GM21717 (cell line): ENCODE data around the gene ST3GAL3.

Source experiments
- ATAC-seq: cut with Tn5 transposase; IDR thresholded peaks from one replicate; pipeline ENCODE4 v1.9.1; 2021; ENCODE audit warnings: mild to moderate bottlenecking, moderate library complexity; ENCODE audit not compliant: unreplicated experiment

The ST3GAL3 gene

DNA sequence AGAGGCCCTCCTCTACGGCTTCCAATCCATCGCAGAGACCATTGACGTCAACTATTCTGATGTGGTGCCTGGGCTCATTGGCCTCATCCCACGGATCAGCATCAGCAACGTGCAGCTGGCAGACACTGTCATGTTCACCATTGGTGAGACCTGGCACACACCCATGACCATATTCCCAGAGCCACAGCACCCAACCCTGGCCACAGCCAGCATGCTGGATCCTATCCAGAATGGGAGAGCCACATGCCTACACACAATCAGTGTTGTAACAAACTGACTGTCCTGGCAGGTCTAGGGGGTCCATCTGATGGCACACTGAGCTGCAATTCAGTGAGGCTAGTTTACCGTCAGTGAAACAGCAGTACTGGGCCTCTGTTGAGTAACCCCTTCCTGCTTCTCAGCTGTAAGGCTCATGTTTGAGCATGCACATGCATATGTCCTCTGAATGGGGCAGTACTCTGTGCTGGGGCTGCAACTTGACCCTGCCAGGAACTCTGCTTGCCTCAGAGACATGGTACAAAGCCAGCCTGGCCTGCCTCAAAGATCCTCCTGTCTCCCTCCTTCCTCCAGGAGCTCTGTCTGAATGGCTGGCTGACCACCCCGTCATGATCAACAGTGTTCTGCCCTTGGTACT, 250.2 kb downstream of the ST3GAL3 start:
- ATAC-seq: no peak

DNA sequence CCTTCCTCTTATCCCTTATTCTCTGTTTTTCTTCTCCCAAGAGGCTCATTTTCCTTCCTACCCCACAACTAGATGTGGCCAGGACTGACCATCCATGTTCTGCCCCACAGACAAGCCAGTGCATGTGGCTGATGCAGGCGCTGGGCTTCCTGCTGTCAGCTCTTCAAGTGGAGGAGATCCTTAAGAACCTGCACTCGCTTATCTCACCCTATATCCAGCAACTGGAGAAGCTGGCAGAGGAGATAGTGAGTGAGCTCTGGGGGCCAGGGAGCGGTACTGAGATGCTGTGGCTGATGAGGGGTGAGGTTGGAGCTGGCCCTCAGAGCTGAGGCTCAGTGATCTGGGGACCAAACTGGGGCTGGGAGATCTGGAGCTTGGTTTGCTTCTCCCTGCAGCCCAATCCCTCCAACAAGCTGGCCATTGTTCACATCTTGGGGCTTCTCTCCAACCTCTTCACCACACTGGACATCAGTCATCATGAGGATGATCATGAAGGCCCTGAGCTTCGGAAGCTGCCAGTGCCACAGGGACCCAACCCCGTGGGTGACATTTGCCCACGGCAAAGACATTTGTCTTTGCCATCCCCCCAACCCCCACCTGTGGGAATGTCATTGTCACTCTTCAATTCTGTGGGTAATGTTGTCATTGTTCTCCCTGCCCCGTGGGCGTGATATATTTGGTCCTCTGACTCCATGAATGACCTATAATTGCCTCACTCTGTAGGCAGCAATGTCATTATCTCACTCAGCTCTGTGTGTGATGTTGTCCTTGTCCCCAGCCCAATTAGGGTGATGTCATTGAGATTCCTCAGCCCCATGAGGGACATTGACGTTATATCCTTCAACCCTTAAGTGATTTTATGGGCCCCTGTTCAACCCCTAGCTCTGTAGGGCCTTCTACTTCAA, 251.3 kb downstream of the ST3GAL3 start:
- ATAC-seq: no peak

DNA sequence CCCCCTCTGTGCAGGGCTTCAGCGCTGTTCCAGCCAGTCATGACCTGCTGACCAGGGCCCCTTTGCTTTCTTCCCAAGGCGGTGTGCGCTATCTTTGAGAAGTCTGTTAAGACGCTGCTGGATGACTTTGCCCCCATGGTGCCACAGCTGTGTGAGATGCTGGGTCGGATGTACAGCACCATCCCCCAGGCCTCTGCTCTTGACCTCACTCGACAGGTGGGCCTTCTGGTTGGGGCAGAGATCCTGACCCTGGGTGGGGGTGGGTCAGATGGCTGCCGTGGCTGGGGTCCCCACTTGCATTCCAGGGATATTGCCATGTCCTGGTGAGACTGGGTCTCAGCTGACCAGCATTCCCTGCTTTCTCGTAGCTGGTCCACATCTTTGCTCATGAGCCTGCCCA, 253.5 kb downstream of the ST3GAL3 start:
- no peak for ATAC-seq

DNA sequence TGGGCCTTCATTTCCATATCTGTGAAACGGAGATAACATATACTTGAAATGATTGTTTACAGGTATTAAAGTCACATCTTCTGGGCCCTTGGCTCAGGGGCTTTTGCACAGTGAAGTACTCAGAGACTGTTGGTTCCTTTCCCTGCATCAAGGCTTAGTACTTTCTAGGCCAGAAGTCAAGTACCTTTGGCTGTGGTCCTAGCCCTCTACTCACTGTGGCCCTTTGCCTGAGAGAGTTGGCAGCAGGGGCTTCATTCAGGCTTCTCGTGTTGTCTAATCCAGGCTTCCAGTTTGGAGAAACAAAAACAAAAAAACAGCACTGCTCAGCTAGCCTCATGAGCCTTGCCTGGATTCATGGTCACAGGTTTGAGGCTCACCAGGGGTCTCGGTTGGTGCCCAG, 254.4 kb downstream of the ST3GAL3 start:
- ATAC-seq: no peak

DNA sequence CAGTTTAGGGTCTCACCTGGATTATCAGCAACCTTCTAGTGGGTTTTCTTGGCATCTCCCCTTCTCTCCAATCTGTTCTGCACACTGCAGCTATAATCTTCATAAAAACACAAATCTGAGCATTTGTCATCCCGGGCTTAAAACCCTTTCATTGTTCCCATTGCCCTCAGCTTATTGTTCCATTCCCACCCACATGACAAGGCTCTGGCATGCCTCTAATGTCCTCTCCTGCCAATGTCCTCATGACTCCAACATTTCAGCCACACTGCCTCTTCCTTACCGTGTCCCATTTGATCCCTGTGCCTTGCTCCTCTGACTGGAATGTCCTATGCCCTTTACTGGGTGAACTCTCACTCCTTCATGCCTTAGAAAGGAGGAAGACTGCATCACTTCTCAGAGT, 255.0 kb downstream of the ST3GAL3 start:
- no peak for ATAC-seq

DNA sequence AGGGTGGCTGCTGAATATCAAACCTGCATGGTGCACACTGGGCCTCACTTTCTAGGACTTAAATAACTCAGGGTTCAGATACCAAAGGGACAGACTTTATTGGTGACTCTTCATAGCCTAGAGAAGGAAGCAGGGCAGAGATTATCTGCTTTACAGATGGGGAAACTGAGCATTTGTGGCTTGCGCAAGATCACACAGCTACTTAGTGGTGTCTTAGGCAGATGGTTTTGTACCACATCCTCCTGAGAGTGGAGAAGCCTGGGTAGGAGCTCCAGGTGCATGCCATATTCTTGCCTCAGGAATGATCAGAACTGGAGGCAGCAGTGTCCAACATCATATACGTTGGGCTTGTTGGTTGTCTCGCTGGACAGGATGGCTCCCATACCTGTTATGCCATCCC, 255.7 kb downstream of the ST3GAL3 start:
- no peak for ATAC-seq

DNA sequence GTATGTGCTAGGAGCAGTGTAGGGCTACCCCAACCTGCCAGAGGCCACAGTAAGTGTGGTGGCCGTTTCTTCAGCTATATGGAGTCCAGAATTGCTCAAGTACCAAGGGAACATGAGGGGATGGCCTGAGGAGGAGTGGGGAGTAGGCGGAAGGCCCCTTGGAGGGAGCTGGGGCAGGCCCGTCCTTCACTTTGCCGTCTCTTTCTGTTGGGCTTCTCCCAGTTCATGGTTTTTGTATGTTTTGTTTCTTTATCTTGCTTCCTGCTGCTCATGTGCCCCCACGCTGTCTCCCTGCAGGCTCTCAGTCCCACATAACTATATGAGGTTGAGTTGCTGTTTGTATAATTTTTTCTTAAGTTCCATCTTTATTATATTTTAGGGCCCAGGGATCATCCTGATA, 256.6 kb downstream of the ST3GAL3 start:
- ATAC-seq: no peak

DNA sequence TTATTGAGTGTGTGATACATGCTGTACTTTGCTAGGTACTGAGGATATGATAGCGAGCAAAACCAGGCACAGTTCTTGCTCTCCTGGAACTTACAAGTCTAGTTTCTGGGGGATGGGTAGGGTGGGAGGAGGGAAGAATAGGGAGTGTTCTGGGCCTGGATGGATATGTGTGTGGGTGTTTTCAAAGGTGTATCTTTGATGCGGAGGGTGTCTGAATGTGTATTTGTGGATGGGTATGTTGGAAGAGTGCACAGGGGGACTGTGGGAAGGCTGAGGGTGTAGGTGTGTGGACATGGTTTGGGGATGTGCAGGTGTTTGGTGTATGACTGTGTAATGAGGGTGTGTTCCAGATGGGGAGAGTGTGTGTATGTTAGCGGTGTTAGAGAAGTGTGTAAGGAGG, 258.0 kb downstream of the ST3GAL3 start:
- ATAC-seq: no peak

DNA sequence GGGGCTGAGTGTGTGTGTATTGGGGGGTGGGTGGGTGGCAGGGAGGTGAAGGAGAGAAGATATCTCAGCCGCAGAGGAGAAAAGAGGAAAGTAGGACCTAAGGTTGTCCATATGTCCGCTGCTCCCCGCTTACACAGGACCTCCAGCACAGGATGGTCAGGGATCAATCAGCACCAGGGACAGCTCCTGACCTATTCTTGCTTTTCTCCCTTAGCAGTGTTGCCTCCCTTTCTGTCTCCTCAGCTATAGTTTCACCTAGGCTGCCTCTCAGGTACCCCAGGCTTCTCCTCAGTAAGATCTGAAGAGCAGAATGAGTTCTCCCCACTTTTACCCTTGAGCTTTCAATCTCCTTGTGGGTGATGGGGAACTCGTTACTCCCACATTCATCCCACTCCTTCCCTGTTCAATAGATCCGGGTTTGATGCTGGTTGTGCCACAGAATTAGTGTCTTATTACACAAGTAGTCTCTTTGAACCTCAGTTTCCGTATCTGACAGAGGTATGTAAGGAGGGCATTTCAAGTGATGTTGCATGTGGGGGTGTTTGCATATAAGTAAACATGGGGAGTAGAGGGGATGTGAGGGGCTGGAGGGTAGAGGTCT, 261.1 kb downstream of the ST3GAL3 start:
- ATAC-seq: no peak

DNA sequence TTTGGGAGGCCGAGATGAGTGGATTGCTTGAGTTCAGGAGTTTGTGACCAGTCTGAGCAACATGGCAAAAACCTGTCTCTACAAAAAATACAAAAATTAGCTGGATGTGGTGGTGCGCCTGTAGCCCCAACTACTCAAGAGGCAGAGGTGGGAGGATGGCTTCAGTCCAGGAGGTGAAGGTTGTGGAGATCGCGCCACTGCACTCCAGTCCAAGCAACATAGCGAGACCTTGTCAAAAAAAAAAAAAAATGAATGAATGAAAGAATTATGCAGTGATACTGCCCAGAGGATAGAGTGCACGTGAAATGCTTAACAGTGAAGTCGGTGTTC, 262.0 kb downstream of the ST3GAL3 start:
- no peak for ATAC-seq

DNA sequence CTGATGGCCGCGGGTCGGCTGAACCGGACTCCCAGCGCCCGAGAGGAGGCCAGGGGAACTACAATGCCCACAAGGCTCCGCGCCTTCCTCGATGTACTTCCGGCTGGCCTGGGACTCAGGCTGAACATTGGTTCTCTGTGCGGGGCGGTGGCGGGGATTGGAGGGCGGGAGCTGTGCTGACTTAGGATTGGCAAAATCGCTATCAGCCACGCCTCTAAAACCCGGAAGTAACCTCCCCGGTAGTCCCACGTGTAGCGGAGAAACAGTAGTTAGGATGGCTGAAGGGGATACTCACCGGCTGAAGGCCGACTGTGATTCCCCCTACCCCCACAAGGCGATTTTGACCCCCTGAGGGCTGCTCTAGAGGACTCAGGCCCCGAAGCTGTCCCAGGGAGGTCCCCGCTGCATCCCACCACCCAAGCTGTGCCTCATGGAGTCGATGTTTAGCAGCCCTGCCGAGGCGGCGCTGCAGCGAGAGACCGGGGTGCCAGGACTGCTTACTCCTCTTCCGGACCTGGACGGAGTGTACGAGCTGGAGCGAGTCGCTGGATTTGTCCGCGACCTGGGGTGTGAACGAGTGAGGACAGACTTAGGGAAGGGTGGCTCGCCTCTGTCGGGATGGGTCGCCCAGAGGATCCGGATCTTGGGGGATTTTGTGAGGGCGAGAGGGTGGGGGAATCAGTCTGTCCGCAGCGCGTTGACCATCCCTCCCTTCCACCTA, 262.6 kb downstream of the ST3GAL3 start, which contains the start of gene DPH2:
TSS of gene DPH2 (plus strand) at position 265 of the 721 bp plus-strand sequence. CDS start at position 431, 166 bp downstream.
- ATAC-seq: peak; percentile 62

DNA sequence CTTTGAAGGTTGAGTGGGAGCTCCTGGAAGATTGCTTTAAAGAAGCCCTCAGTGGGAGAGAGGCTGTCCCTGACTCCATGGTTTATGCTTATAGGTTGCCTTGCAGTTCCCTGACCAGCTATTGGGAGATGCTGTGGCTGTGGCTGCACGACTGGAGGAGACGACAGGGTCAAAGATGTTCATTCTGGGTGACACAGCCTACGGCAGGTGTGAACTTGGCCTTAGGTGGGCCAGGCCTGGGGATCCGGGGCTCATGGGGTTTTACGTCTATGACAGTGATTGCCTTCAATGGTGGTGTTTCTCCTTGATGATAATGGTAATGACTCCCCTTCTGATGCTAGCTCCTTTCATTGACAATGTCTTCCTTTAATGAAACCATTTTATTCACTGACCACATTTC, 263.2 kb downstream of the ST3GAL3 start:
- ATAC-seq: no peak

DNA sequence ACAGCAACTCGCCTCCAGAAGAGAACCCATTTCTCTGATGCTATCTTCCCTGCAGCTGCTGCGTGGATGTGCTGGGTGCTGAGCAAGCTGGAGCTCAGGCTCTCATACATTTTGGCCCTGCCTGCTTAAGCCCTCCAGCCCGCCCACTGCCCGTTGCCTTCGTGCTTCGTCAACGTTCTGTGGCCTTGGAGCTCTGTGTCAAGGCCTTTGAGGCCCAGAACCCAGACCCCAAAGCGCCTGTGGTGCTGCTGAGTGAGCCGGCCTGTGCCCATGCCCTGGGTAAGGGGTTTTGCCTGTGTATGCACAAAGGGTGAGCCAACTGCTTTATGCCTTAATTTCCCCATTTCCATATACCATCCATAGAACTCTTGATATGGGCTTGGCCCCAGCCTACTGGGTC, 263.6 kb downstream of the ST3GAL3 start:
- ATAC-seq: no peak

DNA sequence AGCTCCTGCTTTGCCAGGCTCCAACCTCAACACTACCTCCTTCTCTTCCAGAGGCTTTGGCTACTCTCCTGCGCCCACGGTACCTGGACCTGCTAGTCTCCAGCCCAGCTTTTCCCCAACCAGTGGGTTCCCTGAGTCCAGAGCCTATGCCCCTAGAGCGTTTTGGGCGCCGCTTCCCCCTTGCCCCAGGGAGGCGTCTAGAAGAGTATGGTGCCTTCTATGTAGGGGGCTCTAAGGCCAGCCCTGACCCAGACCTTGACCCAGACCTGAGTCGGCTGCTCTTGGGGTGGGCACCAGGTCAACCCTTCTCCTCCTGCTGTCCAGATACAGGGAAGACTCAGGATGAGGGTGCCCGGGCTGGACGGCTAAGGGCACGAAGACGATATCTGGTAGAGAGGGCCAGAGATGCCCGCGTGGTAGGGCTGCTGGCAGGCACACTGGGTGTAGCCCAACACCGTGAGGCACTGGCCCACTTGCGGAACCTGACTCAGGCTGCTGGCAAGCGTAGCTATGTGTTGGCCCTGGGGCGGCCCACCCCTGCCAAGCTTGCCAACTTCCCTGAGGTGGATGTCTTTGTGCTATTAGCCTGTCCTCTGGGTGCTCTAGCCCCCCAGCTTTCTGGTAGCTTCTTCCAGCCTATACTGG, 264.1 kb downstream of the ST3GAL3 start:
- ATAC-seq: no peak

DNA sequence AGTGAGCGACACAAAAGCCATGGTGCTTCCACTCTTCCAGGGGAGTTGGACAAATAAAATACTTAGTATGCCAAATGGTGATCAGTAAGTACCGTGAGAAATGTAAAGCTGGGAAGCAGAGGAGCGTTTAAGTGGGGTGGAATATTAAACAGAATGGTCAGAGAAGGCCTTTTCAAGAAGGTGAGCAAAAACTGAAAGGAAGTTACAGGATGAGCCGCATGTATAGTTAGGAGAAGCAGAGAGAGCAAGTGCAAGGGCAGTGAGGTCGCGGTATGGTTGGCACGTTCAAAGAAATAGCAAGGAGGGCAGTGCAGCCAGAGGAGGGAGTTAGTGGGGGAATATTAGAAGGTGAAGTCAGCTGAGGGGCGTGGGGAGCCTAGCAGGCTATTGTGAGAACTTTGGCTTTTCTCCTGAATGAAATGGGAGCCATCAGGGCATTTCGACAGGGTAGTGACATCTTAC, 266.7 kb downstream of the ST3GAL3 start:
- no peak for ATAC-seq

DNA sequence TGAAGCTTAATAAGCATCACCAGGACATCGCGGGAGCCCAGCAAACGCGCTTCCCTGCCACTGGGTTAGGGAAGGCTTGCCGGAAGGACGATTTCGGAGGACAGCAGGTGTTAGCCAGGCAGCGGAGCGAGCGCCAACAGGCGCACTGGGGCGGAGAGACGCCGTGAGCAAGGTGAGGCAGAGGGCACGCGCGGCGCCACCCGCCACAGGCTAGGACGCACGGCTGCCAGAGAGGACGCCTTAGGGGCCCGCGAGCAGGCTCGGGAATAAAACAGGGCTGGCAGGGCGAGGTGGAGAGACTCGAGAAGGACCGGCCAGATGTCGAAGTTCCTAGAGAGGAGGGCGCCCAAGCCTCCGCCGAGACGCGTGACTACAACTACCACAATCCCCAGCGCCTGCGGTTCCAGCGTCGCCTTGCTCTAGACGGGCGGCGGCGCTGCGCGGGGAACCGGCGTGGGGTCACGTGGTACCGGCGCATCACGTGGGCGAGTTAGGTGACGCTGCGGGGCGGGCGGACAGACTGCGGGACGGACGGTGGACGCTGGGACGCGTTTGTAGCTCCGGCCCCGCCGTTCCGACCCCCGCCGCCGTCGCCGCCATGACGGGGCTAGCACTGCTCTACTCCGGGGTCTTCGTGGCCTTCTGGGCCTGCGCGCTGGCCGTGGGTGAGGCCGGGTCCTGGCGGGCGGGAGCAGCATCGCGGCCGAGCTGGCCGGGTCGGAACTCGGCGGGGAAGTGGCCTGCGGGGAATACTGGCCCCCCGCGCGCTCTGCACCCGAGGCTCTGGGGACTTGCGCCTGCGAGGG, 267.3 kb downstream of the ST3GAL3 start, which contains the start of gene ATP6V0B:
TSS of gene ATP6V0B (plus strand) at position 518 of the 806 bp plus-strand sequence. CDS start at position 599, 81 bp downstream.
- ATAC-seq: peak; percentile 58

DNA sequence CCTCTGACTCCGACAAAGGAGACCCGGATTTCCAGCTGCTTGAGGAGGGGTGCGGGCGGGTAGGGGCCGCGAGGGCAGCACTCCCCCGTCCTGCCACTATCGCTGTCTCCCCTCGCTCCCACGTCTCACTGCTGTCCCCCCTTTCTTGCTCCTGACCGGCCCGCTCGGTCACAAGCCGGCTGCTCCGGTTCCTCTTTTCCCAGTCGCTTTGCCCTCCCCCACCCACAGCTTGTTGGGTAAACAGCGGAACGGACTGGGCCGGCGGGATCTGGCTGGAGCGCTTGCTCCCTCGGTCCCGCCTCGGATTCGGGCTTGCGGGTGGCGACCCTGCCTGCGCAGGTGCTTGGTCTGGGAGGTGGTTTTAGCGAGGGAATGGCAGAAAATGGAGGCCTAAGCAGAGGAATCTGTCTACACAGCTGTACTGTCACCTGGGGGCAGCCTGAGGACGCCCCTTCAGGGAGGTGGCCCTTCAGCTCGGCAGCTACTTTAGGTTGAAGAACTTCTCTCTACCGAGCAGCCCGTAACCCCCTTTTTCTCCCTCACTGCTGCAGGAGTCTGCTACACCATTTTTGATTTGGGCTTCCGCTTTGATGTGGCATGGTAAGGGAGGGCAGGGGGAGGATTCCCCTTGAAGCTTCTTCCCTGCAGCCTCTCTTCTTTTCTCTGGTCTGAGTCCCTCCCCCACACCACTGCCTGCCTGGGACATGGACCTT, 268.1 kb downstream of the ST3GAL3 start:
- no peak for ATAC-seq

DNA sequence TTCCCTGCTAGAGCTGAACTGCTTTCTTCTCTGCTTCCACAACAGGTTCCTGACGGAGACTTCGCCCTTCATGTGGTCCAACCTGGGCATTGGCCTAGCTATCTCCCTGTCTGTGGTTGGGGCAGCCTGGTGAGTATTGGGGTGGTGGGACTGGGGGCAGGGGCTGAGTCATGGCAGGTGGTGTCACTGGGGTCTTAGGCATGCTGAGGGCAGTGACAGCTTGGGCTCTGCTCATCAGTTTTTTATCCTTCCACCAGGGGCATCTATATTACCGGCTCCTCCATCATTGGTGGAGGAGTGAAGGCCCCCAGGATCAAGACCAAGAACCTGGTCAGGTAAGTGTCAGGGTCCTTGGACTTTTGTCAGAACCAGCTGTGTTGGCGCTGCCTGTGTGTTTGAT, 268.7 kb downstream of the ST3GAL3 start:
- no peak for ATAC-seq

DNA sequence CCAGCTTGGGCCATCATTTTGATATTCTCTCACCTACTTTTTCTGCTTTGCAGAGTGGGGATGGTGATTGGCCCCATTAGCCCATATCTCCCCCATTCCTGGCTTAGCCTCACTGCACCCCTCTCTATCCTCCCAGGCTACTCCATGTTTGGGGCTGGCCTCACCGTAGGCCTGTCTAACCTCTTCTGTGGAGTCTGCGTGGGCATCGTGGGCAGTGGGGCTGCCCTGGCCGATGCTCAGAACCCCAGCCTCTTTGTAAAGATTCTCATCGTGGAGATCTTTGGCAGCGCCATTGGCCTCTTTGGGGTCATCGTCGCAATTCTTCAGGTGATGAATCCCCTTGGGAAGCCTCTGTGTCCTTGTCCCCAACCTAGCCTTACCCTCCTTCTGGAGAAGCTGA, 269.6 kb downstream of the ST3GAL3 start:
- no peak for ATAC-seq
